ENCODE data around the gene TGFBR3.

DNA sequence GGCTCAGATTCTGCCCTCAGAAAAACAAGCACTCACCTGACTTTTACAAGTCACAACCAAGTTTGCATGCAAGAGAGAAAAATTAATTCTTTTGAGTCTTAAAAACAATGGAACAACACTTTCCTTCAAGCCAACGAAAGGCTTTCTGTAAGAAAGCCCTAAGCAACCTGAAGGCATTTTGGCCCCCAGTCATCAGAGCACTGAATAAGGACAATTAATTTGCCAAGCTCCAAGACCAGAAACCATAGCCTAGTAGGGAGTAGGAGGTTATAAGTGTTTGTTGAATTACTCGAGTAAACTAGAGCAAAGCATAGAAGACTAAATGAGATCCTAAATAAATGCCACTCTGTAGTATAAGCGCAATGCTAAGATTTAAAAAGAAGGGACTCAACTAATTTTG, 4.7 kb downstream of the TGFBR3 start:
- TF ChIP-seq, protein P1, sequence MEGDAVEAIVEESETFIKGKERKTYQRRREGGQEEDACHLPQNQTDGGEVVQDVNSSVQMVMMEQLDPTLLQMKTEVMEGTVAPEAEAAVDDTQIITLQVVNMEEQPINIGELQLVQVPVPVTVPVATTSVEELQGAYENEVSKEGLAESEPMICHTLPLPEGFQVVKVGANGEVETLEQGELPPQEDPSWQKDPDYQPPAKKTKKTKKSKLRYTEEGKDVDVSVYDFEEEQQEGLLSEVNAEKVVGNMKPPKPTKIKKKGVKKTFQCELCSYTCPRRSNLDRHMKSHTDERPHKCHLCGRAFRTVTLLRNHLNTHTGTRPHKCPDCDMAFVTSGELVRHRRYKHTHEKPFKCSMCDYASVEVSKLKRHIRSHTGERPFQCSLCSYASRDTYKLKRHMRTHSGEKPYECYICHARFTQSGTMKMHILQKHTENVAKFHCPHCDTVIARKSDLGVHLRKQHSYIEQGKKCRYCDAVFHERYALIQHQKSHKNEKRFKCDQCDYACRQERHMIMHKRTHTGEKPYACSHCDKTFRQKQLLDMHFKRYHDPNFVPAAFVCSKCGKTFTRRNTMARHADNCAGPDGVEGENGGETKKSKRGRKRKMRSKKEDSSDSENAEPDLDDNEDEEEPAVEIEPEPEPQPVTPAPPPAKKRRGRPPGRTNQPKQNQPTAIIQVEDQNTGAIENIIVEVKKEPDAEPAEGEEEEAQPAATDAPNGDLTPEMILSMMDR (IDR thresholded peaks at IDR 0.05; ENCODE audit: borderline replicate concordance, extremely low read depth, low read length, poor library complexity, severe bottlenecking), result no peak
- no peak for TF ChIP-seq EZH2 (IDR thresholded peaks at IDR 0.05; ENCODE audit: borderline replicate concordance, low read depth, low read length, severe bottlenecking)

Data from DND-41 (cell line).